ENCODE results near the gene PLCB3.

Gene PLCB3

GRCh38 chr11:64220798-64221197 is 30.5 kb upstream of the PLCB3 start:
- in situ Hi-C loops (cut with MboI; ENCODE audit: low sequenced_read_pairs), result no loop called here

GRCh38 chr11:64222651-64223000 is 28.7 kb upstream of the PLCB3 start:
- in situ Hi-C loops (cut with MboI; ENCODE audit: low sequenced_read_pairs), result no loop called here

GRCh38 chr11:64223001-64223651 is 28.2 kb upstream of the PLCB3 start:
- in situ Hi-C loops (cut with MboI; ENCODE audit: low sequenced_read_pairs), result no loop called here

- in situ Hi-C loops (cut with MboI; ENCODE audit: low sequenced_read_pairs), result no loop called here
Observed at GRCh38 chr11:64224151-64224890, 27.0 kb upstream of the PLCB3 start.

GRCh38 chr11:64224891-64225607 is 26.3 kb upstream of the PLCB3 start:
- in situ Hi-C loops (cut with MboI; ENCODE audit: low sequenced_read_pairs), result no loop called here

GRCh38 chr11:64225608-64226506 is 25.5 kb upstream of the PLCB3 start, which contains the start of the genes NUDT22 and TRPT1:
NUDT22 (plus strand) TSS chr11:64226274; CDS start chr11:64226653, 379 bp downstream.
TRPT1 (minus strand) TSS chr11:64226186; CDS start chr11:64225860, 326 bp downstream.
- in situ Hi-C loops (cut with MboI; ENCODE audit: low sequenced_read_pairs), result no loop called here

GRCh38 chr11:64226507-64227051 is 24.8 kb upstream of the PLCB3 start:
- in situ Hi-C loops (cut with MboI; ENCODE audit: low sequenced_read_pairs), result no loop called here

GRCh38 chr11:64227405-64227956 is 23.8 kb upstream of the PLCB3 start:
- in situ Hi-C loops (cut with MboI; ENCODE audit: low sequenced_read_pairs), result no loop called here

GRCh38 chr11:64229090-64229743 is 22.1 kb upstream of the PLCB3 start:
- in situ Hi-C loops (cut with MboI; ENCODE audit: low sequenced_read_pairs), result no loop called here

- in situ Hi-C loops (cut with MboI; ENCODE audit: low sequenced_read_pairs), result no loop called here
Observed at GRCh38 chr11:64229744-64230170, 21.6 kb upstream of the PLCB3 start.

- in situ Hi-C loops (cut with MboI; ENCODE audit: low sequenced_read_pairs), result no loop called here
Observed at GRCh38 chr11:64230171-64230984, 21.0 kb upstream of the PLCB3 start, which contains the start of gene DNAJC4. DNAJC4 (plus strand) TSS chr11:64230548; CDS start chr11:64230855, 307 bp downstream.

GRCh38 chr11:64230985-64231365 is 20.4 kb upstream of the PLCB3 start:
- in situ Hi-C loops (cut with MboI; ENCODE audit: low sequenced_read_pairs), result no loop called here

GRCh38 chr11:64231546-64231945 is 19.8 kb upstream of the PLCB3 start:
- in situ Hi-C loops (cut with MboI; ENCODE audit: low sequenced_read_pairs), result no loop called here

GRCh38 chr11:64232182-64232966 is 19.0 kb upstream of the PLCB3 start:
- in situ Hi-C loops (cut with MboI; ENCODE audit: low sequenced_read_pairs), result no loop called here

- in situ Hi-C loops (cut with MboI; ENCODE audit: low sequenced_read_pairs), result no loop called here
Observed at GRCh38 chr11:64232967-64233315, 18.4 kb upstream of the PLCB3 start.

- in situ Hi-C loops (cut with MboI; ENCODE audit: low sequenced_read_pairs), result no loop called here
Observed at GRCh38 chr11:64233913-64234586, 17.3 kb upstream of the PLCB3 start, which contains the start of gene VEGFB. VEGFB (plus strand) TSS chr11:64234584; CDS start chr11:64234834, 250 bp downstream.

- in situ Hi-C loops (cut with MboI; ENCODE audit: low sequenced_read_pairs), result no loop called here
Observed at GRCh38 chr11:64234647-64235379, 16.5 kb upstream of the PLCB3 start.
